GM18511 (cell line): ENCODE data around the gene RELT.

Experiments used
- ATAC-seq: cut with Tn5 transposase; IDR thresholded peaks from one replicate; pipeline ENCODE4 v1.9.1; 2021; ENCODE audit warnings: mild to moderate bottlenecking, moderate library complexity; ENCODE audit not compliant: unreplicated experiment

Gene RELT

GRCh38 chr11:73346186-73346935 is 29.8 kb upstream of the RELT start:
- no peak for ATAC-seq

GRCh38 chr11:73347067-73347466 is 29.1 kb upstream of the RELT start:
- ATAC-seq = no peak

- ATAC-seq = no peak
These were observed 27.4 kb upstream of the RELT start for GRCh38 chr11:73348838-73349237.

- ATAC-seq = no peak
These were observed 26.6 kb upstream of the RELT start for GRCh38 chr11:73349633-73350032.

- no peak for ATAC-seq
These were observed 25.1 kb upstream of the RELT start for GRCh38 chr11:73350908-73351636.

GRCh38 chr11:73353422-73353821 is 22.8 kb upstream of the RELT start:
- no peak for ATAC-seq

GRCh38 chr11:73355109-73355508 is 21.1 kb upstream of the RELT start:
- no peak for ATAC-seq

- ATAC-seq = no peak
These were observed 19.0 kb upstream of the RELT start for GRCh38 chr11:73356979-73357860.

- no peak for ATAC-seq
These were observed 18.1 kb upstream of the RELT start for GRCh38 chr11:73358071-73358470.

GRCh38 chr11:73359341-73359740 is 16.9 kb upstream of the RELT start:
- no peak for ATAC-seq

GRCh38 chr11:73359930-73360742 is 16.1 kb upstream of the RELT start:
- ATAC-seq = no peak

GRCh38 chr11:73360743-73361369 is 15.3 kb upstream of the RELT start:
- ATAC-seq = no peak

GRCh38 chr11:73361953-73362776 is 14.0 kb upstream of the RELT start:
- no peak for ATAC-seq

GRCh38 chr11:73363147-73363546 is 13.1 kb upstream of the RELT start:
- ATAC-seq = no peak

GRCh38 chr11:73365352-73366264 is 10.6 kb upstream of the RELT start:
- no peak for ATAC-seq

- ATAC-seq = no peak
These were observed 10.0 kb upstream of the RELT start for GRCh38 chr11:73366265-73366610.

GRCh38 chr11:73366953-73367352 is 9.2 kb upstream of the RELT start:
- no peak for ATAC-seq

- no peak for ATAC-seq
These were observed 8.6 kb upstream of the RELT start for GRCh38 chr11:73367482-73368024.
